Astrocyte of the cerebellum (primary cell): ENCODE data around the gene ACAD8.
"Not testable (repeated sequence)": the region's sequence is repeated elsewhere in the genome, so short reads cannot be mapped to it uniquely, and the experiment has no call there.

ENCODE experiments used
- DNase-seq: peaks from one replicate; pipeline ENCODE4 v3.0.0-alpha.2; 2011; ENCODE audit warnings: low read depth
- H3K4me3 ChIP-seq: 2 replicates; pipeline ENCODE4 v1.5.1; 2011; ENCODE audit warnings: mild to moderate bottlenecking, low read depth, low read length, moderate library complexity
- CTCF ChIP-seq: IDR thresholded peaks from 2 replicates; pipeline ENCODE4 v1.5.1; 2012; ENCODE audit warnings: low read length, low read depth, moderate library complexity, mild to moderate bottlenecking; ENCODE audit errors: missing control alignments
- in situ Hi-C: cut with HindIII; loops from 2 replicates; pipeline ENCODE4 v1.10.0; 2017; ENCODE audit warnings: low sequenced_read_pairs

ACAD8 gene

GRCh38 chr11:134277183-134278001, 24.0 kb downstream of the ACAD8 start:
- in situ Hi-C loops: no loop called here
- no peak for TF ChIP-seq CTCF
- no peak overlapping the region for H3K4me3 ChIP-seq
- no peak for DNase-seq

- no peak for TF ChIP-seq CTCF
- in situ Hi-C loops: no loop called here
- no peak for DNase-seq
- no peak overlapping the region for H3K4me3 ChIP-seq
These were observed 25.0 kb downstream of the ACAD8 start for GRCh38 chr11:134278356-134278755.

GRCh38 chr11:134281635-134282034, 28.3 kb downstream of the ACAD8 start:
- H3K4me3 ChIP-seq, DNase-seq, in situ Hi-C loops: not testable (repeated sequence)

GRCh38 chr11:134282121-134283045, 29.0 kb downstream of the ACAD8 start:
- no peak for DNase-seq
- in situ Hi-C loops: no loop called here
- TF ChIP-seq CTCF: no peak
- H3K4me3 ChIP-seq: no peak overlapping the region

GRCh38 chr11:134283461-134284230, 30.3 kb downstream of the ACAD8 start:
- no peak for DNase-seq
- in situ Hi-C loops: no loop called here
- no peak for TF ChIP-seq CTCF
- H3K4me3 ChIP-seq: no peak overlapping the region

- DNase-seq, in situ Hi-C loops, H3K4me3 ChIP-seq: not testable (repeated sequence)
These were observed 31.0 kb downstream of the ACAD8 start for GRCh38 chr11:134284349-134284748.

GRCh38 chr11:134287561-134287960, 34.2 kb downstream of the ACAD8 start:
- TF ChIP-seq CTCF: no peak
- no peak overlapping the region for H3K4me3 ChIP-seq
- no peak for DNase-seq
- in situ Hi-C loops: no loop called here
